CD4-positive, alpha-beta T cell treated with Interleukin-2 at 100 ng/mL for 4 hours (primary cell): Measurements from ENCODE around the gene GTF2IRD1.
"Not testable (repeated sequence)": the region's sequence is repeated elsewhere in the genome, so short reads cannot be mapped to it uniquely, and the experiment has no call there.

ENCODE experiments used
- DNase-seq: peaks from one replicate; pipeline ENCODE4 v3.0.0-alpha.2; 2020; ENCODE audit warnings: low spot score

The GTF2IRD1 gene

GRCh38 chr7:74430409-74430808, 23.3 kb upstream of the GTF2IRD1 start:
- not testable (repeated sequence) for DNase-seq

GRCh38 chr7:74430961-74431466, 22.7 kb upstream of the GTF2IRD1 start:
- DNase-seq = no peak

- DNase-seq = not testable (repeated sequence)
These were observed 16.5 kb upstream of the GTF2IRD1 start for GRCh38 chr7:74437291-74437571.

- DNase-seq = no peak
These were observed 15.4 kb upstream of the GTF2IRD1 start for GRCh38 chr7:74438327-74438726.

GRCh38 chr7:74439541-74439940, 14.2 kb upstream of the GTF2IRD1 start:
- no peak for DNase-seq

GRCh38 chr7:74440143-74440542, 13.6 kb upstream of the GTF2IRD1 start:
- not testable (repeated sequence) for DNase-seq

GRCh38 chr7:74441801-74442200, 11.9 kb upstream of the GTF2IRD1 start:
- no peak for DNase-seq

GRCh38 chr7:74443543-74444247, 10.0 kb upstream of the GTF2IRD1 start:
- no peak for DNase-seq

GRCh38 chr7:74449144-74449543, 4.6 kb upstream of the GTF2IRD1 start:
- no peak for DNase-seq

GRCh38 chr7:74449809-74450397, 3.8 kb upstream of the GTF2IRD1 start:
- DNase-seq = peak; percentile 77

GRCh38 chr7:74452748-74453321, 871 bp upstream of the GTF2IRD1 start:
- DNase-seq = peak; percentile 11

- DNase-seq = no peak
These were observed 567 bp downstream of the GTF2IRD1 start for GRCh38 chr7:74454021-74454924.

- DNase-seq = no peak
These were observed 1.2 kb downstream of the GTF2IRD1 start for GRCh38 chr7:74454925-74455288.

- no peak for DNase-seq
These were observed 1.6 kb downstream of the GTF2IRD1 start for GRCh38 chr7:74455291-74455804.

- no peak for DNase-seq
These were observed 2.2 kb downstream of the GTF2IRD1 start for GRCh38 chr7:74455928-74456327.

GRCh38 chr7:74457007-74457406, 3.3 kb downstream of the GTF2IRD1 start:
- no peak for DNase-seq

- DNase-seq = no peak
These were observed 8.4 kb downstream of the GTF2IRD1 start for GRCh38 chr7:74461970-74462706.

GRCh38 chr7:74462707-74463100, 9.0 kb downstream of the GTF2IRD1 start:
- no peak for DNase-seq

GRCh38 chr7:74464931-74465886, 11.5 kb downstream of the GTF2IRD1 start:
- DNase-seq = no peak

- DNase-seq = no peak
These were observed 12.6 kb downstream of the GTF2IRD1 start for GRCh38 chr7:74466196-74466813.
